ENCODE measurements around the gene MMP24.

Gene MMP24

GRCh38 chr20:35293303-35294292 is 67.1 kb downstream of the MMP24 start:
- DNase-seq (ENCODE audit: low spot score): no peak

GRCh38 chr20:35294293-35294685 is 67.8 kb downstream of the MMP24 start:
- DNase-seq (ENCODE audit: low spot score): no peak

- no peak for DNase-seq (ENCODE audit: low spot score)
Measured at GRCh38 chr20:35295058-35295457, 68.6 kb downstream of the MMP24 start.

GRCh38 chr20:35295674-35296073 is 69.2 kb downstream of the MMP24 start:
- no peak for DNase-seq (ENCODE audit: low spot score)

- no peak for DNase-seq (ENCODE audit: low spot score)
Measured at GRCh38 chr20:35296101-35296554, 69.6 kb downstream of the MMP24 start.

GRCh38 chr20:35297155-35297554 is 70.7 kb downstream of the MMP24 start:
- no peak for DNase-seq (ENCODE audit: low spot score)

- DNase-seq (ENCODE audit: low spot score): no peak
Measured at GRCh38 chr20:35297740-35298139, 71.2 kb downstream of the MMP24 start.

GRCh38 chr20:35298264-35298663 is 71.8 kb downstream of the MMP24 start:
- DNase-seq (ENCODE audit: low spot score): no peak

- no peak for DNase-seq (ENCODE audit: low spot score)
Measured at GRCh38 chr20:35299780-35300179, 73.3 kb downstream of the MMP24 start.

GRCh38 chr20:35300469-35301262 is 74.2 kb downstream of the MMP24 start:
- no peak for DNase-seq (ENCODE audit: low spot score)

- no peak for DNase-seq (ENCODE audit: low spot score)
Measured at GRCh38 chr20:35301426-35301825, 74.9 kb downstream of the MMP24 start.

- no peak for DNase-seq (ENCODE audit: low spot score)
Measured at GRCh38 chr20:35302421-35303335, 76.2 kb downstream of the MMP24 start.

GRCh38 chr20:35303382-35303734 is 76.9 kb downstream of the MMP24 start:
- no peak for DNase-seq (ENCODE audit: low spot score)

- DNase-seq (ENCODE audit: low spot score): peak; percentile 89
Measured at GRCh38 chr20:35303735-35304491, 77.4 kb downstream of the MMP24 start.

- DNase-seq (ENCODE audit: low spot score): no peak
Measured at GRCh38 chr20:35304956-35305355, 78.5 kb downstream of the MMP24 start.

GRCh38 chr20:35305682-35306556 is 79.4 kb downstream of the MMP24 start:
- DNase-seq (ENCODE audit: low spot score): no peak

GRCh38 chr20:35306931-35307517 is 80.5 kb downstream of the MMP24 start:
- DNase-seq (ENCODE audit: low spot score): peak; percentile 36

GRCh38 chr20:35307666-35308653 is 81.5 kb downstream of the MMP24 start:
- DNase-seq (ENCODE audit: low spot score): no peak

Data from germinal center (tissue), 1 donor.